ENCODE measurements around the gene RNU4-1. TPM values are rescaled to one million over a fixed set of nuclear protein-coding genes. Genes with fewer than 3 reads are reported as not detected.

Gene RNU4-1
- total RNA-seq, 1 experiment from 2014 or later, result under 0.01 TPM

DNA sequence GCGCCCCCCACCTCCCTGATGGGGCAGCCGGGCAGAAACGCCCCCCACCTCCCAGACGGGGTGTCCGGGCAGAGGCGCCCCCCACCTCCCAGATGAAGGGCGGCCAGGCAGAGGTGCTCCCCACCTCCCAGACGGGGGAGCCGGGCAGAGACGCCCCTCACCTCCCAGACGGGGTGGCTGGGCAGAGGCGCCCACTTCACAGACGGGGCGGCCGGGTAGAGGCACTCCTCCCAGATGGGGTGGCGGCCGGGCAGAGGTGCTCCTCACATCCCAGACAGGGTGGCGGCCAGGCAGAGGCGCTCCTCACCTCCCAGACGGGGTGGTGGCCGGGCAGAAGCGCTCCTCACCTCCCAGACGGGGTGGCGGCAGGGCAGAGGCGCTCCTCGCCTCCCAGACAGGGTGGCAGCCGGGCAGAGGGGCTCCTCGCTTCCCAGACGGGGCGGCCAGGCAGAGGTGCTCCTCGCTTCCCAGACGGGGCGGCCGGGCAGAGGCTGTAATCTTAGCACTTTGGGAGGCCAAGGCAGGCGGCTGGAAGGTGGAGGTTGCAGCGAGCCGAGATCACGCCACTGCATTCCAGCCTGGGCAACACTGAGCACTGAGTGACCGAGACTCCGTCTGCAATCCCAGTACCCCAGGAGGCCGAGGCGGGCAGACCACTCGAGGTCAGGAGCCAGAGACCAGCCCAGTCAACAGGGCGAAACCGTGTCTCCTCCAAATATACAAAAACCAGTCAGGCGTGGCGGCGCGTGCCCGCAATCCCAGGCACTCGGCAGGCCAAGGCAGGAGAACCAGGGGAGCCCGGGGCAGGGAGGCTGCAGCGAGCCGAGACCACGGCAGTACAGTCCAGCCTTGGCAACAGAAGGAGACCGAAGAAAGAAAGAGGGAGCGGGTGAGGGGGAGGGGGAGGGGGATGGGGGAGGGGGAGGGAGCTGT lies 14.6 kb downstream of the RNU4-1 start:
- Histone ChIP-seq H3K9me3 (ENCODE audit: low read length) (no peaks in the 10 kb centered on the region), H3K27me3 (ENCODE audit: low read length) (no peaks in the 10 kb centered on the region), H3K4me1 (ENCODE audit: low read length) (no peaks in the 10 kb centered on the region), H3K9ac (ENCODE audit: low read length) (no peak overlapping the region), H4K20me1 (ENCODE audit: insufficient read depth, low read depth, low read length) (no peaks in the 10 kb centered on the region), H3K9me2 (replicated peaks; ENCODE audit: insufficient read depth, low read length) (no peaks in the 10 kb centered on the region), H3K36me3 (ENCODE audit: insufficient read depth, low read length) (no peaks in the 10 kb centered on the region), H3K4me3 (ENCODE audit: low read length) (no peak overlapping the region), H3K4me2 (ENCODE audit: low read depth, low read length, poor library complexity, severe bottlenecking) (no peak overlapping the region), H3K79me2 (ENCODE audit: low read length) (no peaks in the 10 kb centered on the region), H2AFZ (ENCODE audit: low read length) (no peak overlapping the region), H3K27ac (ENCODE audit: low read length) (no peak overlapping the region)
- DNase-seq, result no peak

DNA sequence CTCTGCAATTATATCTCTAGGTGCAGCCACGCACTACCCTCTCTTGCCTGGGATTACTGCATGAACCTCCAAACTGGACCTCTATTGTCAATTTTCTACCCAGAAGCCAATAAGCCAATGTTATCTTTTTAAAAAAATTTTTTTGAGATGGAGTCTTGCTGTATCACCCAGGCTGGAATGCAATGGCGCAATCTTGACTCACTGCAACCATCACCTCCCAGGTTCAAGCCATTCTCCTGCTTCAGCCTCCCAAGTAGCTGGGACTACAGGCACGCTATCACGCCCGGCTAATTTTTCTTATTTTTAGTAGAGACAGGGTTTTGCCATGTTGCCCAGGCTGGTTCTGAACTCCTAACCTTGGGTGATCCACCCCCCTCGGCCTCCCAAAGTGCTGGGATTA lies 16.3 kb downstream of the RNU4-1 start:
- no peak overlapping the region for H3K4me3 ChIP-seq (ENCODE audit: low read length)
- no peak overlapping the region for H3K9ac ChIP-seq (ENCODE audit: low read length)
- no peaks in the 10 kb centered on the region for H4K20me1 ChIP-seq (ENCODE audit: insufficient read depth, low read depth, low read length)
- H3K9me3 ChIP-seq (ENCODE audit: low read length), result no peaks in the 10 kb centered on the region
- H3K4me1 ChIP-seq (ENCODE audit: low read length), result no peaks in the 10 kb centered on the region
- no peak overlapping the region for H2AFZ ChIP-seq (ENCODE audit: low read length)
- H3K27me3 ChIP-seq (ENCODE audit: low read length), result no peaks in the 10 kb centered on the region
- no peaks in the 10 kb centered on the region for H3K36me3 ChIP-seq (ENCODE audit: insufficient read depth, low read length)
- no peaks in the 10 kb centered on the region for H3K9me2 ChIP-seq (replicated peaks; ENCODE audit: insufficient read depth, low read length)
- no peak overlapping the region for H3K4me2 ChIP-seq (ENCODE audit: low read depth, low read length, poor library complexity, severe bottlenecking)
- no peak overlapping the region for H3K27ac ChIP-seq (ENCODE audit: low read length)
- DNase-seq, result no peak
- no peaks in the 10 kb centered on the region for H3K79me2 ChIP-seq (ENCODE audit: low read length)

DNA sequence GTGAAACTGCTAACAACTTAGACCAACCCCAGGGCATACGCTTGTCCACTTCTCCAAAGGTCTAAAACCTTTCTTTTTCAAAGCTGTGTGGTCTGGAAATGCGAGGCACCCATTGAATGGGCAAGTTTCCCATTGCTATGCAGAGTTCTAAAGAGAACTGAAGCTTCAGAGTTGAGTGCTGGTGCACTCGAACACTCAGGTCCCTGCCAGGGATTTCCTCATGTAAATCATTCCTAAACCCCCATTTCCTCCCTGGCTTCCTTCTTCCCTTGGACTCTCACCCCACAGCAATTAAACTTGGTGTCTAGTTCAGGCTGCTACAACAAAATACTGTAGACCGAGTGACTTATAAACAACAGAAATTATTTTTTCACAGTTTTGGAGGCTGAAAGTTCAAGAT lies 25.3 kb downstream of the RNU4-1 start:
- Histone ChIP-seq H3K9ac (ENCODE audit: low read length) (no peak overlapping the region), H3K4me3 (ENCODE audit: low read length) (no peak overlapping the region), H3K9me2 (replicated peaks; ENCODE audit: insufficient read depth, low read length) (no peaks in the 10 kb centered on the region), H3K4me1 (ENCODE audit: low read length) (peaks cover 15% of the 10 kb centered on the region), H2AFZ (ENCODE audit: low read length) (no peak overlapping the region), H3K27me3 (ENCODE audit: low read length) (no peaks in the 10 kb centered on the region), H3K79me2 (ENCODE audit: low read length) (no peaks in the 10 kb centered on the region), H3K27ac (ENCODE audit: low read length) (no peak overlapping the region), H4K20me1 (ENCODE audit: insufficient read depth, low read depth, low read length) (peaks cover 11% of the 10 kb centered on the region; the same call in 1 of the 2 replicates), H3K9me3 (ENCODE audit: low read length) (no peaks in the 10 kb centered on the region), H3K4me2 (ENCODE audit: low read depth, low read length, poor library complexity, severe bottlenecking) (no peak overlapping the region), H3K36me3 (ENCODE audit: insufficient read depth, low read length) (no peaks in the 10 kb centered on the region)
- no peak for DNase-seq

DNA sequence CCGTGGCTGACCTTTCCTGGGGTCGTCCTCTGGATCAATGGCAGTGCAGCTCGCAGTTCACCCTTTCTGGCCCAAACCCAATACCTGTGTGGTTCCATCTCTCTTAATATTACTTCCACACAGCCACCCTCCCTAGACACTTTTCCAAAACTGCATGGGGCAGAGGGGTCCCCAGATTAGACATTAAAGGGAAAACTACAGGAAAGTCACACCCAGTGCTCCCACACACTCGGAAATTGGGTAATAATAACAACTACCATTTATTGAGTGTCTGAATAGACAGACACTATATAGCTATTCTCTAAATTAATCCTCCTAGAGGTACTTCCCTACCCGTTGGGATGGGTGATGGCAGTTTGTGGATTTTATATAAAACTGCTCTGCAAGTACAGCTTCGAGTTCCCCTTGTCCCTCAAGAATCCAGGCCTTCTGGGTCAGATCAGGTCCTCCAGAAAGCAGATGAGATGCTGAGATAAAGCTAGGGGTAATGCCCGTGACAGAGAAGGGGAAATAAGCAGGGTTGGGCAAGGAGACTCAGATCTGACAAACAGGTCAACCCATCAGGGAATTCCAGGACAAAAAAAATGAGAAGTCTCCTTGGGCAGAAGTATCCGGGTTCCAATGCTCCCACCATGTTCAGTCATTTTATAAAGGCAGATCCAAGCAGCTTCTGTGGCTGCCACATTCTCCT lies 26.7 kb downstream of the RNU4-1 start:
- H2AFZ ChIP-seq (ENCODE audit: low read length), result no peak overlapping the region
- H3K4me2 ChIP-seq (ENCODE audit: low read depth, low read length, poor library complexity, severe bottlenecking), result peak overlapping the region; percentile 42
- H3K9me2 ChIP-seq (replicated peaks; ENCODE audit: insufficient read depth, low read length), result no peaks in the 10 kb centered on the region
- H3K9ac ChIP-seq (ENCODE audit: low read length), result peak overlapping the region; percentile 41; the same call in 1 of the 2 replicates
- no peaks in the 10 kb centered on the region for H3K27me3 ChIP-seq (ENCODE audit: low read length)
- no peak overlapping the region for H3K27ac ChIP-seq (ENCODE audit: low read length)
- peaks cover 11% of the 10 kb centered on the region for H4K20me1 ChIP-seq (ENCODE audit: insufficient read depth, low read depth, low read length)
- no peaks in the 10 kb centered on the region for H3K9me3 ChIP-seq (ENCODE audit: low read length)
- H3K4me1 ChIP-seq (ENCODE audit: low read length), result peaks cover 15% of the 10 kb centered on the region
- no peaks in the 10 kb centered on the region for H3K36me3 ChIP-seq (ENCODE audit: insufficient read depth, low read length)
- H3K79me2 ChIP-seq (ENCODE audit: low read length), result no peaks in the 10 kb centered on the region
- no peak for DNase-seq
- 0 out of 2 replicates have a peak overlapping the region, but pooled peaks have one; percentile 37 for H3K4me3 ChIP-seq (ENCODE audit: low read length)

DNA sequence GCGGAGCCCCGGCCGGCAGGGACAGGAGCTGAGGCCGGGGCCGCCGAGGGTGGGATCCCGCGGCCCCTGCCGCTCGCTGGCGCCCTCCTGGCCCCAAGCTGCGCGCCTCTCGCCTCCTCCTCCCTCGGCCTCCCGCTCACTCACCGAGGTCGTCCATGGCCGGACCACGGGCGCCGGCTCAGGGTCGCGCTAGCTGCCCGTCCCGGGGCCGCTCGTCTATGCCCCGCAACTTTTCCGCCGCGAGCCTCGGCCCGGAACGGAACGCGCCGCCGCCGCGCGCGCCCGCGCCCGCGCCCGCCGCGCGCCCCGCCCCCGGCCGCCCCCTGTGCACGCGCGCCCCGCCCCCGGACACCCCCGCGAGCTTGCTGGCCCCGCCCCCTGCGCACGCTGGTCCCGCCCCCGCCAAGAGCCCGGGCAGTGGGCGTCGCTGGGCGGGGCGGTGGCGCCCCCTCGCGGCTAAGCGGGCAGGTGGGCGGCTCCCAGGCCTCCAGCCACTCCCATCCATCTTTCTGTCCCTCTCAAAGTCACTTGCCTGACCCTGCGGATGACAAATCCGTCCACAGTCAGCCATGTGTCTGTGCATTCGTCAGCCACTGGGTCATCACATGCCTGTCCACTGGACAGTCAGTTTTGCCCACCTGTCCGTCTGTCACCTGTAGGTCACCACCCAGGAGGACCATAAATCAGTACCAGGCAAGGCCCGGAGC lies 27.4 kb downstream of the RNU4-1 start, which contains the start of gene PXN:
PXN (minus strand) TSS at position 258 of the 707 bp plus-strand sequence; CDS start at position 157, 101 bp downstream.
- Histone ChIP-seq H4K20me1 (ENCODE audit: insufficient read depth, low read depth, low read length) (peaks cover 11% of the 10 kb centered on the region), H3K27ac (ENCODE audit: low read length) (no peak within 1 kb of the TSS), H2AFZ (ENCODE audit: low read length) (peak within 1 kb of the TSS; percentile 62), H3K4me2 (ENCODE audit: low read depth, low read length, poor library complexity, severe bottlenecking) (peak within 1 kb of the TSS; percentile 96), H3K9ac (ENCODE audit: low read length) (peak within 1 kb of the TSS; percentile 74), H3K36me3 (ENCODE audit: insufficient read depth, low read length) (no peaks in the 10 kb centered on the region), H3K79me2 (ENCODE audit: low read length) (no peaks in the 10 kb centered on the region), H3K4me3 (ENCODE audit: low read length) (peak within 1 kb of the TSS; percentile 79), H3K9me2 (replicated peaks; ENCODE audit: insufficient read depth, low read length) (no peaks in the 10 kb centered on the region), H3K9me3 (ENCODE audit: low read length) (no peaks in the 10 kb centered on the region), H3K4me1 (ENCODE audit: low read length) (peaks cover 15% of the 10 kb centered on the region), H3K27me3 (ENCODE audit: low read length) (no peaks in the 10 kb centered on the region)
- DNase-seq, result peak; percentile 94

DNA sequence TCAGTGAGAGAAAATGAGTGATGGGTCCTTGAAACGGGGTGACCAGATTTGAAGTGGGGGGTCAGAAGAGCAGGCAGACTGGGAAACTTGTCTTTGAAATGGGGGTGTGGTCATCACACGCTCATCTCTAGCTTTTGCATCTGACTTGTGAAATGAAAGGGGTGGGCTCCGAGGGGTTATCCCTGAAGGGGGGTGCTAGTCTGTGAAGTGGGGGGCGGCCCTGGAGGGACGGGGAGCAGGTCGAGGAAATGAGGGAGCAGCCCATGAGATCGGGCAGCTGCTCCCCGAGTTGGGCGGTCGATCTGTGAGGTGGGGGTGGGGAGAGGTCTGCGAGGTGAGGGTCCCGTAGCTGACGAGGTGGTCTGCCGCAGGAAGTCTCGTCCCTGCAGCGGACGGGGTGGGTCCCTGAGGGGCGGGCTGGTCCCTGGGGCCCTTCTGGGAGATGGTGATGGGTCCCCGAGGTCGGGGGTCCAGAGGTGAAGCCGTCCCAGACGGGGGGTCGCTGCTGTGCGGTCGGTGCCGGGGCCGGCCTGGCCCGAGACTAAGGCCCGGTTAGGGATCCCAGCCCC lies 28.0 kb downstream of the RNU4-1 start:
- H4K20me1 ChIP-seq (ENCODE audit: insufficient read depth, low read depth, low read length), result peaks cover 11% of the 10 kb centered on the region
- H2AFZ ChIP-seq (ENCODE audit: low read length), result peak overlapping the region; percentile 62
- H3K36me3 ChIP-seq (ENCODE audit: insufficient read depth, low read length), result no peaks in the 10 kb centered on the region
- no peaks in the 10 kb centered on the region for H3K27me3 ChIP-seq (ENCODE audit: low read length)
- DNase-seq, result no peak
- H3K4me1 ChIP-seq (ENCODE audit: low read length), result peaks cover 15% of the 10 kb centered on the region
- H3K9me3 ChIP-seq (ENCODE audit: low read length), result no peaks in the 10 kb centered on the region
- peak overlapping the region; percentile 74 for H3K9ac ChIP-seq (ENCODE audit: low read length)
- peak overlapping the region; percentile 96 for H3K4me2 ChIP-seq (ENCODE audit: low read depth, low read length, poor library complexity, severe bottlenecking)
- no peak overlapping the region for H3K27ac ChIP-seq (ENCODE audit: low read length)
- no peaks in the 10 kb centered on the region for H3K9me2 ChIP-seq (replicated peaks; ENCODE audit: insufficient read depth, low read length)
- H3K79me2 ChIP-seq (ENCODE audit: low read length), result no peaks in the 10 kb centered on the region
- peak overlapping the region; percentile 79 for H3K4me3 ChIP-seq (ENCODE audit: low read length)

DNA sequence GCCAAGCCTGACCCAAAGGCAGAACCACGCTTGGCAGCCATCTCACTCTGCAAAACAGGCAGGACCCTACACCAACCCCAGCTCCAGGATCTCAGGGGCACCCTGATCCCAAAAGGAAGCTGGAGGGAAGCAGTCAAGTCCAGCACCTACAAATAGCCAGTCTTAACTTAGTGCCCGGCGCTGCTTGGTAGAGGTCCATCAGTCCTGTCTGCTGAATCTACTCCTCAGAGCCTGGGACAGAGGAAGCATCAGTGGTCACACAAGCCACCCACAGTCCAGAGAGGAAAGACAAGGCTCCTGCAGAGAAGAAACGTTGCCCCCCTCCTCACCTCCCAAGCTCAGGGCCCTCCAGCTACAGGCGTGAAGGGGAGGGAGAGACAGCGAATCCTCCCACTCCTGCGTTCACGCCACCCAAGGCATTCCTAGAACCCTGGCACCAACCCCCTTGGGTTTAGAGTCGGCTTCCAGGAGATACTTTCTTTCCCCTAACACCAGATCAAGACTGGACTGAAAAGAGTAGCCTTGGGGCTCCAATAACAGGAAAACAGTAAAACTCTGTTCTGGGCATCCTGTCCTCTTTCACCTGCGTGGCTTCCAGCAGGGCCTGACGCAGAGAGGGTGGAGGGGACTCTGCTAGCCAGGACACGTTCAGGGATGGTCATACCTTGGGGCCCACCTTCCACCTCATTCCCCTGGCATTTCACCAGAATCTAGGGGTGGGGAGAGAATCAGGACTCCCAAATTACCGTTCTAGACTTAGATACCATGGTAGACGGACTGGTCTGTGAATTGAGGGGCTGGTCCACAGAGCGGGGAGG lies 28.7 kb downstream of the RNU4-1 start:
- Histone ChIP-seq H3K9me2 (replicated peaks; ENCODE audit: insufficient read depth, low read length) (no peaks in the 10 kb centered on the region), H3K27me3 (ENCODE audit: low read length) (no peaks in the 10 kb centered on the region), H3K4me3 (ENCODE audit: low read length) (peak overlapping the region; percentile 79; the same call in 1 of the 2 replicates), H3K9ac (ENCODE audit: low read length) (no peak overlapping the region), H2AFZ (ENCODE audit: low read length) (no peak overlapping the region), H3K4me2 (ENCODE audit: low read depth, low read length, poor library complexity, severe bottlenecking) (peak overlapping the region; percentile 96), H3K4me1 (ENCODE audit: low read length) (peaks cover 15% of the 10 kb centered on the region), H3K9me3 (ENCODE audit: low read length) (no peaks in the 10 kb centered on the region), H3K79me2 (ENCODE audit: low read length) (no peaks in the 10 kb centered on the region), H4K20me1 (ENCODE audit: insufficient read depth, low read depth, low read length) (peaks cover 11% of the 10 kb centered on the region), H3K36me3 (ENCODE audit: insufficient read depth, low read length) (no peaks in the 10 kb centered on the region), H3K27ac (ENCODE audit: low read length) (no peak overlapping the region)
- no peak for DNase-seq

Data from Karpas-422 (cell line).